B cell (primary cell): ENCODE measurements around the gene CASK.

Source experiments
- EZH2 ChIP-seq: IDR thresholded peaks from 2 replicates; pipeline ENCODE4 v1.6.1; 2012; ENCODE audit warnings: borderline replicate concordance, low read depth, mild to moderate bottlenecking, moderate library complexity, low read length; ENCODE audit not compliant: insufficient read depth, poor library complexity, severe bottlenecking
- TF ChIP-seq, protein P1 (sequence below): fragments of 200-600 bp; IDR thresholded peaks from one replicate; pipeline ENCODE4 v1.8.0; 2022; ENCODE audit warnings: antibody characterized with exemption, mild to moderate bottlenecking

DNA sequence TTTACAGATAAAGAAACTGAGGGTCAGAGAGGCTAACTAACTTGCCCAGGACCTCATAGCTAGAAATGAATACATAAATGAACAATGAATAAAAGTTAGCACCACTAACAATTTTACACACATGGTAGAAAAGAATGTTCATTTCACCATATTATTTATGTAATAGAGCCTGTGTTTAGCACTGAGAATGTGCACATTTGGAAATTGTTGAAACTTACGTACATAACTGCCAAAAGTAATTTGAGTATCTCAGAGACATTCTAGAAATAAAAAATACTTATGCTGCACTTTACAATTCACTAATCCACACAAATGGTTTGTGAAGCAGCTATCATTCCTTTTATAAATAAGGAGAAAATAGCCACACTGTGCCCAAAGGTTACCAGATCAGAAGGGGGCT is 9.9 kb downstream of the CASK start:
- no peak for TF ChIP-seq EZH2
- TF ChIP-seq, protein P1, sequence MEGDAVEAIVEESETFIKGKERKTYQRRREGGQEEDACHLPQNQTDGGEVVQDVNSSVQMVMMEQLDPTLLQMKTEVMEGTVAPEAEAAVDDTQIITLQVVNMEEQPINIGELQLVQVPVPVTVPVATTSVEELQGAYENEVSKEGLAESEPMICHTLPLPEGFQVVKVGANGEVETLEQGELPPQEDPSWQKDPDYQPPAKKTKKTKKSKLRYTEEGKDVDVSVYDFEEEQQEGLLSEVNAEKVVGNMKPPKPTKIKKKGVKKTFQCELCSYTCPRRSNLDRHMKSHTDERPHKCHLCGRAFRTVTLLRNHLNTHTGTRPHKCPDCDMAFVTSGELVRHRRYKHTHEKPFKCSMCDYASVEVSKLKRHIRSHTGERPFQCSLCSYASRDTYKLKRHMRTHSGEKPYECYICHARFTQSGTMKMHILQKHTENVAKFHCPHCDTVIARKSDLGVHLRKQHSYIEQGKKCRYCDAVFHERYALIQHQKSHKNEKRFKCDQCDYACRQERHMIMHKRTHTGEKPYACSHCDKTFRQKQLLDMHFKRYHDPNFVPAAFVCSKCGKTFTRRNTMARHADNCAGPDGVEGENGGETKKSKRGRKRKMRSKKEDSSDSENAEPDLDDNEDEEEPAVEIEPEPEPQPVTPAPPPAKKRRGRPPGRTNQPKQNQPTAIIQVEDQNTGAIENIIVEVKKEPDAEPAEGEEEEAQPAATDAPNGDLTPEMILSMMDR: no peak
